Mammary epithelial cell (primary cell): ENCODE data around the gene CCDC57.

Experiments
- CTCF ChIP-seq, 2 donors: IDR thresholded peaks in 1 of 2; conservative IDR thresholded peaks in 1 of 2; 2 replicates each; pipeline ENCODE4 v1.5.1; 2011 to 2012; ENCODE audit warnings: inconsistent platforms in 2 of 2, low read length in 2 of 2, mild to moderate bottlenecking in 2 of 2, control low read depth in 1 of 2, low read depth in 1 of 2; ENCODE audit not compliant: insufficient read depth in 1 of 2; ENCODE audit errors: extremely low read depth in 1 of 2
- EZH2 ChIP-seq: IDR thresholded peaks from 2 replicates; pipeline ENCODE4 v1.6.1; 2012; ENCODE audit warnings: low read length, inconsistent platforms, borderline replicate concordance

- TF ChIP-seq CTCF (conservative IDR thresholded peaks at IDR 0.05 in 1 of 2, IDR thresholded peaks at IDR 0.05 in 1 of 2; ENCODE audit: extremely low read depth in 1 of 2, insufficient read depth in 1 of 2, low read depth in 1 of 2, low read length in 2 of 2) (no peak), EZH2 (no peak)
Observed at GRCh38 chr17:82085031-82085861, 127.4 kb downstream of the CCDC57 start.
